Stimulated activated CD8-positive, alpha-beta memory T cell treated with anti-CD3 and anti-CD28 coated beads, Interleukin-7, amount 100 ng/mL, for 24 hours (primary cell): Measurements from ENCODE around the gene VPS33B.

Experiments
- DNase-seq: peaks from one replicate; pipeline ENCODE4 v3.0.0-alpha.2; 2020; ENCODE audit warnings: low read depth

VPS33B gene

GRCh38 chr15:90949979-90950675 is 72.3 kb downstream of the VPS33B start:
- no peak for DNase-seq
